Peyer's patch (tissue), 4 donors: ENCODE results near the gene SLC26A9.

Source experiments
- CTCF ChIP-seq, 6 experiments: fragments of 450-650 bp in 4 of 6; fragments of 200-600 bp in 2 of 6; sonication (generic) in 1 of 6; IDR thresholded peaks; one replicate each; pipeline ENCODE4 v1.5.1; 2017 to 2019; ENCODE audit warnings: antibody characterized with exemption in 6 of 6, mild to moderate bottlenecking in 3 of 6, moderate library complexity in 1 of 6
- POLR2A ChIP-seq, 2 donors: fragments of 450-650 bp; IDR thresholded peaks; one replicate each; pipeline ENCODE4 v1.5.1; 2017; ENCODE audit warnings: antibody characterized with exemption in 2 of 2, mild to moderate bottlenecking in 2 of 2, moderate library complexity in 2 of 2

GRCh38 chr1:205929496-205930194, 13.6 kb downstream of the SLC26A9 start:
- no peak for TF ChIP-seq CTCF (IDR thresholded peaks at IDR 0.05)
- TF ChIP-seq POLR2A (IDR thresholded peaks at IDR 0.05), result no peak
